Activated T-helper 9 cell treated with anti-CD3 and anti-CD28 coated beads, Interleukin-2, amount 50 U/mL, for 16 hours (primary cell): ENCODE results near the gene VCP.
"Not testable (repeated sequence)": the region's sequence is repeated elsewhere in the genome, so short reads cannot be mapped to it uniquely, and the experiment has no call there.

Experiments used
- DNase-seq: peaks from one replicate; pipeline ENCODE4 v3.0.0-alpha.2; 2020; ENCODE audit warnings: low read depth

Gene VCP

GRCh38 chr9:35060548-35061207 is 11.7 kb downstream of the VCP start:
- no peak for DNase-seq

- DNase-seq: no peak
Measured at GRCh38 chr9:35059438-35059837, 13.0 kb downstream of the VCP start.

- no peak for DNase-seq
Measured at GRCh38 chr9:35057271-35057620, 15.2 kb downstream of the VCP start.

- no peak for DNase-seq
Measured at GRCh38 chr9:35056571-35057270, 15.7 kb downstream of the VCP start.

- no peak for DNase-seq
Measured at GRCh38 chr9:35054871-35055644, 17.4 kb downstream of the VCP start.

- no peak for DNase-seq
Measured at GRCh38 chr9:35054185-35054835, 18.1 kb downstream of the VCP start.

GRCh38 chr9:35051069-35051967 is 21.1 kb downstream of the VCP start:
- peak; percentile 10 for DNase-seq

- DNase-seq: no peak
Measured at GRCh38 chr9:35048511-35048910, 23.9 kb downstream of the VCP start.

- DNase-seq: no peak
Measured at GRCh38 chr9:35044071-35044470, 28.4 kb downstream of the VCP start.

GRCh38 chr9:35042891-35043545 is 29.4 kb downstream of the VCP start:
- DNase-seq: no peak

GRCh38 chr9:35042081-35042604 is 30.3 kb downstream of the VCP start:
- DNase-seq: no peak

GRCh38 chr9:35035851-35036701 is 36.3 kb downstream of the VCP start:
- DNase-seq: peak; percentile 4

GRCh38 chr9:35033101-35033500 is 39.3 kb downstream of the VCP start:
- DNase-seq: no peak

- no peak for DNase-seq
Measured at GRCh38 chr9:35029852-35030251, 42.6 kb downstream of the VCP start.

GRCh38 chr9:35029241-35029640 is 43.2 kb downstream of the VCP start:
- DNase-seq: no peak

GRCh38 chr9:35028341-35028740 is 44.1 kb downstream of the VCP start:
- DNase-seq: no peak

- DNase-seq: no peak
Measured at GRCh38 chr9:35027860-35028259, 44.6 kb downstream of the VCP start.

- no peak for DNase-seq
Measured at GRCh38 chr9:35027374-35027773, 45.1 kb downstream of the VCP start.

GRCh38 chr9:35026671-35027070 is 45.8 kb downstream of the VCP start:
- DNase-seq: no peak

- not testable (repeated sequence) for DNase-seq
Measured at GRCh38 chr9:35023443-35023842, 49.0 kb downstream of the VCP start.
